Right atrium auricular region (tissue), 2 donors: Measurements from ENCODE around the gene MED28. TPM values are rescaled to one million over a fixed set of nuclear protein-coding genes. Genes with fewer than 3 reads are reported as not detected.

ENCODE experiments used
- DNase-seq: peaks from one replicate; pipeline ENCODE4 v3.0.0-alpha.2; 2019; ENCODE audit warnings: low spot score
- H3K27ac ChIP-seq, 2 donors: fragments of 200-600 bp; sonication (generic); 1 replicate in 1 of 2; 2 replicates in 1 of 2; pipeline ENCODE4 v1.5.1; 2016 to 2019
- H3K27me3 ChIP-seq, 2 donors: fragments of 200-600 bp; sonication (generic); one replicate each; pipeline versions ENCODE4 v1.5.1 to v1.6.0; 2017 to 2019
- H3K36me3 ChIP-seq: fragments of 200-600 bp; sonication (generic); one replicate; pipeline ENCODE4 v1.5.1; 2016
- H3K4me1 ChIP-seq, 2 donors: fragments of 200-600 bp; sonication (generic); one replicate each; pipeline versions ENCODE4 v1.5.1 to v1.6.0; 2017 to 2019
- H3K4me3 ChIP-seq, 2 donors: fragments of 200-600 bp; sonication (generic); 1 replicate in 1 of 2; 2 replicates in 1 of 2; pipeline ENCODE4 v1.5.1; 2017 to 2019; ENCODE audit warnings: mild to moderate bottlenecking in 1 of 2, moderate library complexity in 1 of 2
- H3K9me3 ChIP-seq, 2 donors: fragments of 200-600 bp; sonication (generic); one replicate each; pipeline ENCODE4 v1.5.1; 2019
- CTCF ChIP-seq, 2 donors: fragments of 200-600 bp; sonication (generic); IDR thresholded peaks; one replicate each; pipeline ENCODE4 v1.5.1; 2019; ENCODE audit warnings: antibody characterized with exemption in 2 of 2
- total RNA-seq, 2 donors: library from RNA; depleted of rRNA; stranded (reverse); fragments of >200 nt; gene quantifications; one replicate each; pipeline ENCODE4 v1.1.0, GENCODE V29; 2016

MED28 gene
- total RNA-seq, 2 donors from 2014 or later: 5.1 to 5.9 TPM

- no peak for DNase-seq
- no peak overlapping the region for H3K27ac ChIP-seq
- no peak for TF ChIP-seq CTCF (IDR thresholded peaks at IDR 0.05)
- H3K4me1 ChIP-seq: no peaks in the 10 kb centered on the region
- H3K36me3 ChIP-seq: peaks cover 78% of the 10 kb centered on the region
- no peak overlapping the region for H3K4me3 ChIP-seq
- H3K9me3 ChIP-seq: no peaks in the 10 kb centered on the region
- H3K27me3 ChIP-seq: no peaks in the 10 kb centered on the region
Measured at GRCh38 chr4:17599826-17600225, 14.6 kb upstream of the MED28 start.

GRCh38 chr4:17605236-17605635 is 9.2 kb upstream of the MED28 start:
- H3K9me3 ChIP-seq: no peaks in the 10 kb centered on the region
- H3K4me1 ChIP-seq: no peaks in the 10 kb centered on the region
- H3K36me3 ChIP-seq: peaks cover 57% of the 10 kb centered on the region
- DNase-seq: no peak
- H3K27me3 ChIP-seq: no peaks in the 10 kb centered on the region
- no peak for TF ChIP-seq CTCF (IDR thresholded peaks at IDR 0.05)
- no peak overlapping the region for H3K27ac ChIP-seq
- no peak overlapping the region for H3K4me3 ChIP-seq

- no peak for DNase-seq
- peak overlapping the region; percentile 85 to 94 for H3K4me3 ChIP-seq
- H3K27me3 ChIP-seq: no peaks in the 10 kb centered on the region
- H3K36me3 ChIP-seq: no peaks in the 10 kb centered on the region
- peaks cover 0 to 36% of the 10 kb centered on the region in 2 donors for H3K4me1 ChIP-seq
- TF ChIP-seq CTCF (IDR thresholded peaks at IDR 0.05): no peak
- H3K9me3 ChIP-seq: no peaks in the 10 kb centered on the region
- H3K27ac ChIP-seq: peak overlapping the region; percentile 83 to 88
Measured at GRCh38 chr4:17613761-17614415, 553 bp upstream of the MED28 start.

- no peak overlapping the region for H3K27ac ChIP-seq
- H3K4me3 ChIP-seq: peak overlapping the region; percentile 0 to 8
- no peaks in the 10 kb centered on the region for H3K27me3 ChIP-seq
- H3K9me3 ChIP-seq: no peaks in the 10 kb centered on the region
- TF ChIP-seq CTCF (IDR thresholded peaks at IDR 0.05): no peak
- peaks cover 12% of the 10 kb centered on the region for H3K36me3 ChIP-seq
- no peak for DNase-seq
- peaks cover 0 to 51% of the 10 kb centered on the region in 2 donors for H3K4me1 ChIP-seq
Measured at GRCh38 chr4:17616283-17616682, 1.8 kb downstream of the MED28 start.

GRCh38 chr4:17618926-17619325 is 4.5 kb downstream of the MED28 start:
- H3K4me3 ChIP-seq: no peak overlapping the region
- peaks cover 39% of the 10 kb centered on the region for H3K36me3 ChIP-seq
- H3K4me1 ChIP-seq: peaks cover 0 to 51% of the 10 kb centered on the region in 2 donors
- DNase-seq: no peak
- no peak for TF ChIP-seq CTCF (IDR thresholded peaks at IDR 0.05)
- peak overlapping the region in 1 of 2 donors; percentile 28 for H3K27ac ChIP-seq
- H3K9me3 ChIP-seq: no peaks in the 10 kb centered on the region
- H3K27me3 ChIP-seq: no peaks in the 10 kb centered on the region
